ENCODE measurements around the gene GRM5. TPM values are rescaled to one million over a fixed set of nuclear protein-coding genes. Genes with fewer than 3 reads are reported as not detected.
A peak's percentile ranks its signal among the peaks of the same experiment; 100 is the strongest.

The GRM5 gene
- total RNA-seq, 1 experiment from 2014 or later = not detected

GRCh38 chr11:88604260-88604659 lies 461.5 kb downstream of the GRM5 start:
- Histone ChIP-seq H3K27ac (ENCODE audit: low read length) (no peak overlapping the region), H2AFZ (ENCODE audit: low read length) (no peak overlapping the region), H3F3A (ENCODE audit: low read length, unreplicated experiment) (no peaks in the 10 kb centered on the region), H3K4me3 (ENCODE audit: low read length) (no peak overlapping the region), H3K9me2 (replicated peaks; ENCODE audit: low read length) (no peaks in the 10 kb centered on the region), H4K20me1 (ENCODE audit: low read length) (no peaks in the 10 kb centered on the region), H3K9ac (ENCODE audit: low read length) (no peak overlapping the region), H3K36me3 (ENCODE audit: low read depth, low read length) (no peaks in the 10 kb centered on the region), H3K79me2 (ENCODE audit: low read length) (no peaks in the 10 kb centered on the region), H3K4me1 (ENCODE audit: insufficient read depth, low read length) (no peaks in the 10 kb centered on the region), H3K4me2 (ENCODE audit: low read length) (no peak overlapping the region), H3K9me3 (ENCODE audit: low read length) (no peaks in the 10 kb centered on the region), H3K27me3 (ENCODE audit: low read length) (no peaks in the 10 kb centered on the region)
- BruUV-seq (replicated peaks) = no TSS peak
- intact Hi-C loops (cut with micrococcal nuclease) = no loop called here
- TF ChIP-seq CTCF (conservative IDR thresholded peaks at IDR 0.05; ENCODE audit: low read depth, low read length) = no peak
- TF ChIP-seq EZH2phosphoT487 (IDR thresholded peaks at IDR 0.05; ENCODE audit: borderline replicate concordance, low read length) = no peak
- TF ChIP-seq EZH2 (IDR thresholded peaks at IDR 0.05; ENCODE audit: low read length, unreplicated experiment) = no peak
- DNase-seq = peak; percentile 36
- ChIA-PET CTCF (no interaction called here), POLR2A (ENCODE audit: unreplicated experiment) (no interaction called here)
- ATAC-seq = peak; percentile 40; the same call in 1 of the 2 replicates

- no peaks in the 10 kb centered on the region for H3F3A ChIP-seq (ENCODE audit: low read length, unreplicated experiment)
- no peaks in the 10 kb centered on the region for H3K27me3 ChIP-seq (ENCODE audit: low read length)
- CTCF ChIA-PET = no interaction called here
- intact Hi-C loops (cut with micrococcal nuclease) = no loop called here
- no peak for DNase-seq
- BruUV-seq (replicated peaks) = no TSS peak
- ATAC-seq = no peak
- H3K4me3 ChIP-seq (ENCODE audit: low read length) = no peak overlapping the region
- H3K9me3 ChIP-seq (ENCODE audit: low read length) = no peaks in the 10 kb centered on the region
- H3K9me2 ChIP-seq (replicated peaks; ENCODE audit: low read length) = no peaks in the 10 kb centered on the region
- no peak overlapping the region for H3K4me2 ChIP-seq (ENCODE audit: low read length)
- no peak for TF ChIP-seq EZH2phosphoT487 (IDR thresholded peaks at IDR 0.05; ENCODE audit: borderline replicate concordance, low read length)
- TF ChIP-seq CTCF (conservative IDR thresholded peaks at IDR 0.05; ENCODE audit: low read depth, low read length) = no peak
- TF ChIP-seq EZH2 (IDR thresholded peaks at IDR 0.05; ENCODE audit: low read length, unreplicated experiment) = no peak
- H3K79me2 ChIP-seq (ENCODE audit: low read length) = no peaks in the 10 kb centered on the region
- no peak overlapping the region for H3K9ac ChIP-seq (ENCODE audit: low read length)
- no peaks in the 10 kb centered on the region for H3K4me1 ChIP-seq (ENCODE audit: insufficient read depth, low read length)
- no peaks in the 10 kb centered on the region for H4K20me1 ChIP-seq (ENCODE audit: low read length)
- POLR2A ChIA-PET (ENCODE audit: unreplicated experiment) = no interaction called here
- no peak overlapping the region for H3K27ac ChIP-seq (ENCODE audit: low read length)
- H3K36me3 ChIP-seq (ENCODE audit: low read depth, low read length) = no peaks in the 10 kb centered on the region
- no peak overlapping the region for H2AFZ ChIP-seq (ENCODE audit: low read length)
These were observed 462.5 kb downstream of the GRM5 start for GRCh38 chr11:88603091-88603867.

GRCh38 chr11:88597387-88597786 lies 468.4 kb downstream of the GRM5 start:
- H3K9me2 ChIP-seq (replicated peaks; ENCODE audit: low read length) = 0 out of 2 replicates have a peak, but pooled peaks cover 4% of the 10 kb centered on the region
- ATAC-seq (no peak), DNase-seq (no peak)
- H3K4me3 ChIP-seq (ENCODE audit: low read length) = no peak overlapping the region
- H3K9ac ChIP-seq (ENCODE audit: low read length) = no peak overlapping the region
- intact Hi-C loops (cut with micrococcal nuclease) = no loop called here
- BruUV-seq (replicated peaks) = no TSS peak
- no peaks in the 10 kb centered on the region for H3K27me3 ChIP-seq (ENCODE audit: low read length)
- no peaks in the 10 kb centered on the region for H3K9me3 ChIP-seq (ENCODE audit: low read length)
- no peak overlapping the region for H2AFZ ChIP-seq (ENCODE audit: low read length)
- H3K36me3 ChIP-seq (ENCODE audit: low read depth, low read length) = no peaks in the 10 kb centered on the region
- CTCF ChIA-PET = interaction anchor here (0.6 kb wide), 1 partner anchor 53 kb away, joined by 3 read pairs; no protein-coding TSS in a partner anchor
- H3F3A ChIP-seq (ENCODE audit: low read length, unreplicated experiment) = no peaks in the 10 kb centered on the region
- POLR2A ChIA-PET (ENCODE audit: unreplicated experiment) = no interaction called here
- H4K20me1 ChIP-seq (ENCODE audit: low read length) = no peaks in the 10 kb centered on the region
- no peak for TF ChIP-seq CTCF (conservative IDR thresholded peaks at IDR 0.05; ENCODE audit: low read depth, low read length)
- H3K4me1 ChIP-seq (ENCODE audit: insufficient read depth, low read length) = no peaks in the 10 kb centered on the region
- H3K4me2 ChIP-seq (ENCODE audit: low read length) = no peak overlapping the region
- no peak overlapping the region for H3K27ac ChIP-seq (ENCODE audit: low read length)
- H3K79me2 ChIP-seq (ENCODE audit: low read length) = no peaks in the 10 kb centered on the region

Measured in PC-3 (cell line).